Measurements from ENCODE around the gene CLEC2A.
"Not testable (repeated sequence)": the region's sequence is repeated elsewhere in the genome, so short reads cannot be mapped to it uniquely, and the experiment has no call there.

Gene CLEC2A

DNA sequence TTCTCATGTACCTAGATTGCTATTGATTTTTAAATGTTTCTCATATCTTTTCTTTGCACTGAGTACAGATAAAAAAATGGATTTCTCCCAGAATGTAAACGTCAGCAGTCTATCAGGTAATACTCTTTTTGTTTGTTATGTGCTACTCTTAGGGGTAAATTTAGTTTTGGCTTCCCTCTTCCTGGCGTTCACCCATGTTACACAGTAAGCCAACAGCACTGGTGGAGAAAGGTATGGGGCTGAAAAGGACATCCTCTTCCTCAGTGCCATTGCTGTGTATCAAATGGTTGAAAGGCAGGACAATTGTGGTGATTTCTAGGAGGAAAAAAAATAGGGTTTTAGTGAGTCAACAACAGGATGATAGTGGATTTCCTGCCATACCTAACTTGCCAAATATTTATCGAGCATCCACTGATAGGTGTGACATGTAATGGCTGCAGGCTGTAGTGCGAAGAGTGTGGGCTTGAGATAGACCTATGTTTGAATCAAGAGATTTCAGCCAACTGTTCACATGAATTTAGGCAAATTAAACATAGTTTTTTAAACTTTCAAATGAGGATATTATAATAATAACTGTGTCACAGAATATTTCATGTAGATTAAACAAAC is 43.4 kb downstream of the CLEC2A start:
- intact Hi-C loops (cut with DNase I) = no loop called here
- DNase-seq = no peak

DNA sequence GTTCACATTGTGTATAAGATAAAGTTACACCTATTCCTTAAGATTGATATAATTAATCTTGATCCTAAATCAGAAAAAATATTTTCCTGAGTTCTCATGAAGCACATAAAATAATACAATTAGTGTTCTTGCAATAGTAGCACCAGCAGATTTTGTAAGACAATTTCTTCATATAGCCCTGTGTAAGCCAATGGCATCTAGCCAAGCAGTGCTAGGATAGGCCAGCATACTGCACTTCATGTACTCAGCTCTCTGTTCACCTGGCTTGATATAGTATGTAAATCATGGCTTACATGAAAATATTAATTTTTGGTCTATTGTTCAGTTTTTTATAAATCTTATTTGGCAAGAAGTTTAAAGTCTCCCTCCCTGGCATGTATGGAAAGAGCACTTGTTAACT is 49.0 kb downstream of the CLEC2A start:
- DNase-seq = no peak

DNA sequence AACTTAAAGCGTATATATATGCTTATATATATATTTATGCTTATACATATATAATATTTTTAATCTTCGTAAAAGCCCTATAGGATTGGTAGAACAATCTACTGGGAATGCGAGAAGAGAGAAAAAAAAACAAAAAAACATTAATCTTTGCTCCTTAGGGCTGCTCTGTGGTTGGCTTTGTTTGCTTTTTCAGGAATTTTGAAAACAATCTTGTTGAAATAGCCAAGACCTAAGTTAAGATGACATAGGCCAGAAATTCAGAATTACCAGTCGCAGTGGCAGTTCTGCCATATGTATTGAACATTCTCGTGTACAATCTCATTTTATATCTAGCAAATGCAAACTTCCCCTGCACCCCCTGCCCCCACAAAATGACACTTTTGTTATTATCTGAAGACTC is 50.2 kb downstream of the CLEC2A start:
- no peak for DNase-seq
- intact Hi-C loops (cut with DNase I) = no loop called here

More for the DNA sequence above, 49.0 kb downstream of the CLEC2A start:
- intact Hi-C loops (cut with DNase I) = no loop called here

DNA sequence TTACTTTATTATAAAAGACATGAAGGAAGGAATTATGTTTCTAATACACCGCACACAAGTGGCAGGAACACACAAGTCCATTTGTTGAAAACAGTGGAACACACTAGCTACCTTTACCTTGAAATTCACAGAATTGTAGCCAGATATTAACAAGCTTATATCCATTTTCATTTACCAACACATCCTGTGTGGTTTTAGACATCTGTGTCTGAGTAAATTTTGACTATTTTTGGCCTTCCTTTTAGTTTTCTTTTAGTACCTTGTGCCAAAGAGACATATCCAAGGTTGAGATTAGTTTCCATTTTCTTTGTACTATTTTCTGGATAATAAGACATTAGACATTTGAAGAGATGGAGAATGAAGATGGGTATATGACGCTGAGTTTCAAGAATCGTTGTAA is 50.9 kb downstream of the CLEC2A start, which contains the start of gene KLRF2:
KLRF2 (plus strand) TSS at position 244 of the 400 bp plus-strand sequence; CDS start at position 351, 107 bp downstream.
- intact Hi-C loops (cut with DNase I) = no loop called here
- no peak for DNase-seq

DNA sequence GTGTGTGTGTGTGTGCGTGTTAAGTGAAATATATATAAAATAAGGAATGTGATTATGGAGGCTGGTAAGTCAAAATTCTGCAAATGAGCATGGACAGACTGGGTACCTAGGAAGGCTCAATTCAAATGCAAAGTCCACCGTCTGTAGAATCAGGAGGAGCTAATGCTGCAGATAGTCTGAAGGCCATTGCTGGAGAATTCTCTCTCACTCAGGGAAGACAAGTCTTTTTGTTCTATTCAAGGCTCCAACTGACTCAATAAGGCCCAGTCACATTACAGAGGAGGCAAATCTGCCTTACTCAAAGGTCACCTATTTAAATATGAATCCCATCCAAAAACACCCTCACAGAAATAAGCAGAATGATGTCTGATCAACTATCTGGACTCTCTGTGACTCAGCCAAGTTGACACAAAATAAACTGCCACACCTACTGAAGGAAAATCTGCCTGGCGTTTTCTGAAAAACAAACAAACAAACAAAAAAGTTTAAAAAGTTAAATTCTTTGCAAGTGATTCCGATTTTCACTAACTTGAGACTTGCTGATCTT is 51.6 kb downstream of the CLEC2A start:
- no peak for DNase-seq
- intact Hi-C loops (cut with DNase I) = no loop called here

DNA sequence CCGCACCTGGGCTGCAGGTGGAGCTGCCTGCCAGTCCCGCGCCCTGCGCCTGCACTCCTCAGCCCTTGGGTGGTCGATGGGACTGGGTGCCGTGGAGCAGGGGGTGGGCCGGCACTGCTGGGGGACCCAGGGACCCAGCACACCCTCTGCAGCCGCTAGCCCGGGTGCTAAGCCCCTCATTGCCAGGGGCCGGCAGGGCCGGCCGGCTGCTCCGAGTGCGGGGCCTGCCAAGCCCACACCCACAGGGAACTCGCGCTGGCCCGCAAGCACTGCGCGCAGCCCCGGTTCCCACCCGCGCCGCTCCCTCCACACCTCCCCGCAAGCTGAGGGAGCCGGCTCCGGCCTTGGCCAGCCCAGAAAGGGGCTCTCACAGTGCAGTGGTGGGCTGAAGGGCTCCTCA is 56.0 kb downstream of the CLEC2A start:
- DNase-seq = peak in 1 of 10 donors; percentile 71
- intact Hi-C loops (cut with DNase I) = not testable (repeated sequence)

DNA sequence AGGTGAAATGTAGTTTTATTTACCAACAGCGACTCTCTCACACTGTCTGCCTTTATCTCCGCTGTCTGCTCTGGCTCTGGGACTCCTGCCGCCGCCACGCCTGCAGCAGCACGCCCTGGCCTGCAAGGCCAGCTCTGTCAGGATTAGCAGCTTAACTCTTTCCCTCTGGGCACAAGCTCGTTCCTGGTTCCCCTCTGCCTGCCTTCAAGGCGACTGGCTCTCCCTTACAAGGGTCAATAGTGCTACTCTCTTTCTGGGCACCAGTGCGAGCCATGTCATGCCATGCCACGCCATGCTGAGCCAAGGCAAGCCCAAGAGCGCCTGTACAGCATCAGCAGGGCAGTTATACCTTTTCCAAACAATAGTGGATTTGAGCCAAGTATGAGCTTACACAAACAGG is 59.4 kb downstream of the CLEC2A start:
- intact Hi-C loops (cut with DNase I) = no loop called here
- no peak for DNase-seq

DNA sequence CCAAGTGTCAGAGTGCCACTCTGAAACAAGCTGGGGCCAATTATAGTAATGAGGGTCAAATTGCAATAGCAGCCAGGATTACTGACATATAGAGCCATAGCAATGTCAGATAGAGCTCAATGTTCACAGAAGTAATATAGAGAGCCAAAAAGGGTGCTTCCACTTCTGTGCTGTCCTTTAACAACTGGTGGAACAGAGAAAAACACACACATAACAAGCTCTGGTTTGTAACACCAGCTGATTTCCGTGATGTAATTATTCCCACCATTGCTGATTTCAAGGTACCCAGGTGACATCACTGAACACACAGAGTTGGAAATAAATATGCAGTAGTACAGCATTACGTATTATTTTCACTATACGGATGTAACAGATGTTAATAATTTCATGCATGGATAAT is 60.0 kb downstream of the CLEC2A start:
- DNase-seq = no peak
- intact Hi-C loops (cut with DNase I) = no loop called here

DNA sequence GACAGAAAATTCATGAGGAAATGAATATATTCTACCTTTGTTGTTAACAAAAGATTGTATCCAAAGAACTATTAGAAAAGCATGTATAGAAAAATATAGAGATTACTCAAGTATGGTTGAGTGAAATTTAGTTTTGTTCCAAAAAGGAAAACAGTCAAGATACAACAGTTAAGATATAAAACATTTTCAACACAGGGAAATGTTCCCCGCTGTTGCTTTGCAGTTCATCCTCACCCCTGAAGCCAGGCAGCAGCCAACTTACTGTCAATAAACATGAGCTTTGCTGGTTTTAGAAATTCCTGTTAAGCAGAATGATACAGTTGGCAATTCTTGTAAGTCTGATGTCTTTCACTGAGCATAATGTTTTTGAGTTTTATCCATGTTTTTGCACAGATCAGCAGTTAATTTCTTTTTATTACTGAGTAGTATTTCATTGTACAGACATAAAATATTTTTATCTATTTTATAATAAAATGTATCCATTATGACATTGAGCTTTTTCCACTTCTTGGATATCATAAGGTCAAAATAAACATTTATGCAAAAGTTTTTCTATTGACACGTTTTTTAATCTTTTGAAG is 61.8 kb downstream of the CLEC2A start:
- DNase-seq = no peak
- intact Hi-C loops (cut with DNase I) = no loop called here

DNA sequence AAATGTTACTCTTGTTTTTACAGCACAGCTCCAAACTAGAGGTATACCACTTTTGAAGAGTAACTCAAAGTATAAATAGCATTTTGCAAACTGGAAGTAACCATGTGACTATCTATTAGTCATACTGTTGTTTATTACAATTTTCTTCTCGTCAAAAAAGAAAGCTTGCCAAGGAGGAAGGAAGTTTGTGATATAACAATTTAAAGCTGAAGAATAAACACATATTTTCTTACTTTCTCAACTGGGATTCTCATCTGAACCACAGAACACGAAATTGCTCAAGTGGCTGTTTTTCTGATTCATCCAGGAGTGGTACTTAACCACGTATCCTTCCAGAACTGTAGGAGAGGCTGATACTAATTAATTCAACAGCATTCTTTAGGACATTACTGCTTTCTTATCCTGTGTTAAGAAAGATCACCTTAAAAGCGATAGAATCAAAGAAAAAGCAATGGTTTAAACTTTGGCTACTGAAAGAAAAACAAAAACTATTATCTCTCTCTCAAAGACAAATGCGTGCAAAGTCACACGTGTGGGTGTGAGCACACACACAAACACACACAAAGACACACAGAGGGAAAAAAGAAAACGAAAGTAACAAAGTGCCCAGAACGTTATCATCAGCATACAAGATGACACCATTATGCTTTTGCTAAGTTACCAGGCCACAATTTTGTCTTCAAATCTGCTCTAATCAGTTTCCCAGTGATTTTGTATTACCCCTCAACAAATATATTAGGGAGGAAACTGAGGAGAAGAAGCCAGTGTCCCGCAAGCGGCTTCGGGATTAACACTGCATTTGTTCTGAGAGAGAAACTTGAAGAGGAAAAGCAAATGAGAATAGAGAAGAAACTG is 62.6 kb downstream of the CLEC2A start, which contains the start of gene CLEC2B:
CLEC2B (minus strand) TSS at position 48 of the 855 bp plus-strand sequence.
- intact Hi-C loops (cut with DNase I) = no loop called here
- DNase-seq = no peak

DNA sequence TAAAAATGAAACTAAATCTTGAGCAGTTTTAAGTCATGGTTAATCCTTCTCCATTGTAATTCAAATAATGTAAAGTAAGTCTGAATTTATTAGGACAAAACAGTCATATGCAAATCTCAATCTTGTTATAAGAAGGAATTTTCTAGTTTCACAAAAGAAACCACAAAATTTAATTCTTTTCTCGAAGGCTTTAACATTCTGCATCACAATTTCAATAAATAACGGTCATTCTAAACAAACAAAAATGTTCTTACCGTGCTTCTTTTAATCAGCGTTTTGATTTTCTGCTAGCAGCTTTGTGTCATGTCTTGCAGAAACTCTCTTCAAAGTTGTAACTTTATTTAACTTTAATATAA is 63.2 kb downstream of the CLEC2A start:
- DNase-seq = no peak
- intact Hi-C loops (cut with DNase I) = no loop called here

DNA sequence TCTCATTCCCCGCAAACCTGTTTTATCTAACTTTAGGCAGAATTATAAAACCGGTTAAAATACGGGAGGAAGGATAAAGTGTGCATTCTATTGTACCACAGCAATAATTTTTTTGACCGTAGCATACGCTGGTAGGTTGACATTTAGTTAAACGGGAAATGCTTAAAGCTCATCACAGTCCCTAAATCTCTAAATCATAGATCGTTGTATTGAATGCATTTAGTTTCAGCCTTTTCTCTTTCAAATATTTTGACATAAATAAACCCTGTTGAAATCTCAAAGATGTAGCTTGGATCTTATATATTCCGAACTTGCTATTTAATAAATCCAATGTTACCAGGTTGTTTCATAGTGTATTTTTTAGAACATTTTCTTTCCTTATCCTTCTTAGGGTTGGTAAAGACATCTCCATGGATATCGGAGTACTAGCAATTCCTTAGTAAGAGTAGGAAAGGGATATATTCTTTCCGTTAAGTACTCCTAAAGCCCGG is 63.8 kb downstream of the CLEC2A start:
- intact Hi-C loops (cut with DNase I) = no loop called here
- no peak for DNase-seq

DNA sequence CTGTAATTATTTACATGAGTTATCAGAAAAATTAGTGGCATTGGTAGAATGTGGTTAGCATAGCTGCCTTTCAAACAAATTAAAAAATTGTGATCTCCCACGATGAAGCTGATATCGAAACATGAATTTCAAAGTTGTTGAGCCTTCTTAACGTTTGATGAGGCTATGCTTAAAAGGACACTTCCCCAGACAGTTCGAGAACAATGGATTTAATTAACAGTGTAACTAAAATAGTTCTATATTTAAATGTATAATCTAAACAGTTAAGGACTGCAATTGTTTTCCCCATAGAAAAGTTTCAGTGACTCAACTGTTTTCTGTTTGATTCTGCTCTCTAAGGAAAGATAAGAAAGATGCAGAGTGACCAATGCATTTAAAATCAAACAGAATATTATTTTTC is 64.6 kb downstream of the CLEC2A start:
- intact Hi-C loops (cut with DNase I) = no loop called here
- DNase-seq = no peak

DNA sequence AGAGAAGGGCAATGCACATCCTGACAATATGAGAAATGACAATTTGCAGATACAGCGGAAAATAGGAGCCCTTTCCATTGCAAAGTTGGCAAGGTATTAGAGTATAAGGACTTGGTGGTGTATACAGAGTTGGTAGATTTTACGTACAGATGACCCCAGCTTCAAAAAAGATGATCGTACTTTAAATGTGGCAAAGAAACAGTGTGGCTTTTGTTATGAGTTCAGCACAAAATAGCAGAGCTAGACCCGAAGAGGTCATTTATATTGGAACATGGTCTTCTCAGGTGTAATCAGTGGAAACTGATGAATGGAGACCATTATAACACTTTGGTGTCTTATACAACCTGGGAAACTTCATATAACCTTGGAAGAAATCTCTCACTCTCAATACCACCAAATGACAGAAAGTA is 65.3 kb downstream of the CLEC2A start:
- intact Hi-C loops (cut with DNase I) = no loop called here
- no peak for DNase-seq

DNA sequence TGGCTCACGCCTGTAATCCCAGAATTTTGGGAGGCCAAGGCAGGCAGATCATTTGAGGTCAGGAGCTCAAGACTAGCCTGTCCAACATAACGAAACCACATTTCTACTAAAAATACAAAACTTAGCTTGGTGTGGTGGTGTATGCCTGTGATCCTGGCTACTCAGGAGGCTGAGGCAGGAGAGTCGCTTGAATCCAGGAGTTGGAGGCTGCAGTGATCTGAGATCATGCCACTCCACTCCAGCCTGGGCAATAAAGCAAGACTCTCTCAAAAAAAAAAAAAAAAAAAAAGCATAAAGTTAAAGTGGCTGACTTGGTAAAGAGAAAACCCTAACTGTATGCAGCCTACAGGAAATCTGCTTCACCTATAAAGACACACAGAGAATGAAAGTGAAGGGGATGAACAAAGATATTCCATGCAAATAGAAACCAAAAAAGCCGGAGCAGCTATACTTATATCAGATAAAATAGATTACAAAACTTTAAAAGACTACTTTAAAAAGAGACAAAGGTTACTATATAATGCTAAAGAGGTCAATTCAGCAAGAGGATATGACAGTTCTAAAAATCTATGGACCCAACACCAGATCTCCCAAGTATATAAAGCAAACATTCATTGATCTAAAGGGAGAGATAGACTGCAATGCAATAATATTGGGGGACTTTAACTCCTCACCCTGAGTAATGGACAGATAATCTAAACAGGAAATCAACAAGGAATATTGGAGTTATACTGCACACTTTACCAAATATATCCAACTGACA is 67.1 kb downstream of the CLEC2A start:
- no peak for DNase-seq
- intact Hi-C loops (cut with DNase I) = no loop called here
